T-helper 1 cell treated with Interleukin-12 subunit alpha and Interleukin-12 subunit beta and Interleukin-4 antibody, amounts not matched to agents 30 μg/mL and 1 μg/mL, for 36 hours (primary cell): ENCODE results near the gene ATP9A.
A peak's percentile ranks its signal among the peaks of the same experiment; 100 is the strongest.
"Not testable (repeated sequence)": the region's sequence is repeated elsewhere in the genome, so short reads cannot be mapped to it uniquely, and the experiment has no call there.

Experiments
- H3K27ac Mint-ChIP-seq: one replicate; pipeline ENCODE4 v1.8.0; 2021; ENCODE audit warnings: mild to moderate bottlenecking, mixed read lengths
- H3K27me3 Mint-ChIP-seq: one replicate; pipeline ENCODE4 v1.8.0; 2021; ENCODE audit warnings: low read depth, mixed read lengths
- H3K36me3 Mint-ChIP-seq: one replicate; pipeline ENCODE4 v1.8.0; 2021; ENCODE audit warnings: low read depth, mixed read lengths
- H3K4me1 Mint-ChIP-seq: one replicate; pipeline ENCODE4 v1.8.0; 2021; ENCODE audit warnings: low read depth, mixed read lengths
- H3K4me3 Mint-ChIP-seq: one replicate; pipeline ENCODE4 v1.8.0; 2021; ENCODE audit warnings: mild to moderate bottlenecking, moderate library complexity, mixed read lengths
- H3K9me3 Mint-ChIP-seq: one replicate; pipeline ENCODE4 v1.8.0; 2021; ENCODE audit warnings: mixed read lengths

Gene ATP9A

DNA sequence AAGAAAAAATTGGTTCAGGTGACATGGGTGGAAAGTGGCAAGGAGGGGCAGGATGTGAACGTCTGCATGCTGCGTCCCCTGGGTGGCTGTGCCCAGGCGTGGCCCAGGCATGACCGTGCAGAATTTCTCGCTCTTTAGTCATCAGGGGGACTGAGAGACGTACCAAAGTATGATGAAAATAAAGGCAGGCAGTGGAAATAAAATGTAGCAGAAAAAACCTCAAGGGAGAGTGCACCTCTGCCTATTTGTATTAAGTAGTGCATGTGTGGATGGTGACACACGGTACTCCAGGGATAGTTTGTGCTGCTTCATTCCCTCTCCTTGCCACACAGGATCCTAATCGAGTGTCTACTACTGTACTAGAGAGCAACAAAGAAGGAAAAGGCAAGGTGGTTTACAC is 81.1 kb downstream of the ATP9A start:
- no peak overlapping the region for H3K27ac Mint-ChIP-seq
- H3K27me3 Mint-ChIP-seq = no peaks in the 10 kb centered on the region
- H3K9me3 Mint-ChIP-seq = no peaks in the 10 kb centered on the region
- H3K36me3 Mint-ChIP-seq = no peaks in the 10 kb centered on the region
- no peak overlapping the region for H3K4me3 Mint-ChIP-seq
- no peaks in the 10 kb centered on the region for H3K4me1 Mint-ChIP-seq

GRCh38 chr20:51685494-51685893 is 82.7 kb downstream of the ATP9A start:
- H3K4me3 Mint-ChIP-seq = not testable (repeated sequence)

DNA sequence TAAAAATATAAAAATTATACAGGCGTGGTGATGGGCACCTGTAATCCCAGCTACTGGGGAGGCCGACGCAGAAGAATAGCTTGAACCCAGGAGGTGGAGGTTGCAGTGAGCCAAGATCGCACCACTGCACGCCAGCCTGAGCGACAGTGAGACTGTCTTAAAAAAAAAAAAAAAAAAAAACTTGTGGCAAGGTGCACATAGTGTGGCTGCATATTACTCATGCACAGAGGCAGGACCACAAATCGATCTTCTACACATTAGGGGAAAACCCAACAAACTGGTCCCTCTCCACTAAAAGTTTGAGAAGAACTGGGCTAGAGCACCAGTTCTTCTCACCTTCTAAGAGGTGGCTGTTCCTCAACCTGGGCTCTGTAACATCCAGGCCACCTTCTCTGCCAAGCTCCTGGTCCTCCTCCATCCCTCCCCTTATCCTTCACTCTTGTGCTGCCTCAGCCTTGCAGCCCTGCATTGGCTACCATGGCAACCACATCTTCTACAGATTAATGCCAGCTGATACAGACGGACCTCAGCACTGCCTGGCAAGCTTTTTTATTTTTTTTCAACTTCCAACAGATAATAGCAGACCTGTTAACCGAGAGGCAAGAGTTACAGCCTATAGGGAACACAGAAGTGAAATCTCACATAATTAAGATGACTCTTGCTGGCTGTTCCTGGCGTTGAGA is 88.0 kb downstream of the ATP9A start:
- Mint-ChIP-seq H3K4me1 (peaks cover 3% of the 10 kb centered on the region), H3K9me3 (no peaks in the 10 kb centered on the region), H3K27ac (no peak overlapping the region), H3K4me3 (no peak overlapping the region), H3K27me3 (no peaks in the 10 kb centered on the region), H3K36me3 (no peaks in the 10 kb centered on the region)

More at GRCh38 chr20:51685494-51685893, 82.7 kb downstream of the ATP9A start:
- not testable (repeated sequence) for H3K9me3 Mint-ChIP-seq, H3K27ac Mint-ChIP-seq, H3K36me3 Mint-ChIP-seq, H3K4me1 Mint-ChIP-seq, H3K27me3 Mint-ChIP-seq

DNA sequence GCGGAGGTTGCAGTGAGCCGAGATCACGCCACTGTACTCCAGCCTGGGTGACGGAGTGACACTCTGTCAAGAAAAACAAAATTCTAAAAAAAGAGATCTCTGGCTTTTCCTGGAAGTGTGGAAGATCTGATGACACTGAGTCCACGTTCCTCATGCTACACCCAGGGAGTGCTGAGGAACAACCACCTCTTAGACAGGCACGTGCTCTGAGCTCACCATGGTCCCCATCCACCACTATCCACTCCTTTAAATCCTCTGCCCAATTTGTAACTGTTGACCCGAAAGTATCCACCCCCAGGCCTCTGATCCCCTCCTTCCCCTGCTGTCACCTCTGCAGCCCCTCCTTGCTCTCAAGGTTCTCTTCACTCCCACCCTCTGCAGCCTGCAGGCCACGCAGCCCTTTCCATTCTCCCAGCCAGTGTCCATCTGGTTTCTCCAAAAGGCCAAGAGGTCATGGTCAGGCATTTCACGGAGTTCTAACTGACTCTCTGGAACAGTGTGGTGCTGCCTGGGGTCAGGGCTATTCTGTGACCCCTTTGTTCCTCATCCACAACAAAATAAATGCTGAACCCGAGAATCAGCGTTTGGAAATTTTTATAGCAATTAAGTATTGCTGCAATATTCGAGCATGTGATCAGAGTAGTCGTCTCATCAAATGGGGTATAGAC is 88.8 kb downstream of the ATP9A start:
- no peak overlapping the region for H3K27ac Mint-ChIP-seq
- no peaks in the 10 kb centered on the region for H3K9me3 Mint-ChIP-seq
- peaks cover 3% of the 10 kb centered on the region for H3K4me1 Mint-ChIP-seq
- no peak overlapping the region for H3K4me3 Mint-ChIP-seq
- no peaks in the 10 kb centered on the region for H3K36me3 Mint-ChIP-seq
- H3K27me3 Mint-ChIP-seq = no peaks in the 10 kb centered on the region

DNA sequence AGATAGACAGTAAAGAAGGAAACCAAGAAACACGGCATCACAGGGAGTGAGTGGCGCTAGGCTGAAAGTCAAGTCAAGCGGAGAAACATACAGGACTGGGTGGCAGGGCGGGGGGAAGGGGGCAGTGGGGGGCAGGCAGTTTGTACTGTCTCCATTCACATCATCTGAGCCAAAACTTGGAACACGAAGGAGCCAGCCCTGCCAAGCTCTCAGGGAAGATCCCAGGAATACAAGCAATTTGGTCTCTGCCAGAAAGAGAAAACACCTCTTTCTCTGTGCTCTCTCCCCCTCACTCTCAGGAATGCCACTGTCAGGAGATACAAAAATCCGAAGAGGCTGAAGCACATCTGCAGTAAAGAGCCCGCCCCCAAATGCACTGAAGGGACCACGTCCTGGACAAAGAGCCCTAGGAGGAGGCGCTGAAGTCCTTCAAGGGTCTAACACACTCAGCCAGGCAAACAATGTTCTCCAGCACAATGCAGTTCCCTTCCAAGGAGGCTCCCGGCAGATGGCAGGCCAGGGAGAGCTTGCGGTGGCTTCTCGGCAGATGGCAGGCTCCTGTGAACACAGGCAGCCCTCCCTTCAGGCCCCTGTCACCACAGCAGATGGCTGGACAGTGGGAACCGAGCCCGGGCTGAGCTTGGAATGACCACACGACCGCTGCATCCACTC is 90.0 kb downstream of the ATP9A start:
- Mint-ChIP-seq H3K27me3 (no peaks in the 10 kb centered on the region), H3K36me3 (no peaks in the 10 kb centered on the region), H3K4me3 (no peak overlapping the region), H3K4me1 (peaks cover 3% of the 10 kb centered on the region), H3K27ac (no peak overlapping the region), H3K9me3 (no peaks in the 10 kb centered on the region)

DNA sequence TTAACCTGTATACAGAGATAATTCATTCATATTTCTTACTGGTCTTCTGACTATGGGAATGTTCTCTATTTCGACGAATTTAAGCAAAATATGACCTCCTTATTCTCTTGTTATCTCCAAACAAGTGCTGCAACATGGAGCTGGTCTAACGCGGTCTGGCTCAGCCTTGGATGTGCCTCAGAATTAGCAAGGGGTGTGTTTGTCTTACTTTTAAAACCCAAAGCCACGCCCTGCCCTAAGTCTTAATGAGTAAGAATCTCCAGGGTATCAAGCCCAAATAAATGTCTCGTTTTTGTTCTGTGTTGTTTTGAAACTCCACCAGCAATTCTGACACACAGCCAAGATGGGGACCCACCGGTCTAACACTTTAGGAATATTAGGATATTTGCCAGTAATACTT is 99.2 kb downstream of the ATP9A start:
- Mint-ChIP-seq H3K27ac (no peak overlapping the region), H3K4me1 (peaks cover 5% of the 10 kb centered on the region), H3K4me3 (no peak overlapping the region), H3K9me3 (no peaks in the 10 kb centered on the region), H3K36me3 (no peaks in the 10 kb centered on the region), H3K27me3 (peaks cover 12% of the 10 kb centered on the region)

- no peaks in the 10 kb centered on the region for H3K36me3 Mint-ChIP-seq
- peaks cover 12% of the 10 kb centered on the region for H3K27me3 Mint-ChIP-seq
- no peaks in the 10 kb centered on the region for H3K9me3 Mint-ChIP-seq
- H3K4me3 Mint-ChIP-seq = no peak overlapping the region
- H3K27ac Mint-ChIP-seq = no peak overlapping the region
- peaks cover 5% of the 10 kb centered on the region for H3K4me1 Mint-ChIP-seq
These were observed 99.7 kb downstream of the ATP9A start for GRCh38 chr20:51668515-51668914.

DNA sequence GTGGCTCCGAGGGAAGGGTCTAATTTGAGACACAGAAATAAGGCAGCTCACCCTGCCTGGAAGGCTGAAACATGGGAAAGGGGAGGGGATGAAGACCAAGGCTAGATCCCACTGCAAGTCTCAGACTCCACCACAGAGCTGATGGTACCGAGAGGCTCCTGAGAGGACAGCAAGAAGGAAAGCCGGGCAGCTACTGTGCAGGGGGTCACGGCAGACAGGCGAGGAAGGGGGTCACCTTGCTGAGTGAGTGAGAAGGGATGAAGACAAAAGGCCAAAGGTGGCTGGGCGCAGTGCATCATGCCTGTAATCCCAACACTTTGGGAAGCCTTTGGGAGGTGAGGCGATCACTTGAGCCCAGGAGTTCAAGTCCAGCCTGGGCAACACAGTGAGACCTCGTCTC is 100.7 kb downstream of the ATP9A start:
- Mint-ChIP-seq H3K9me3 (no peaks in the 10 kb centered on the region), H3K36me3 (no peaks in the 10 kb centered on the region), H3K27ac (no peak overlapping the region), H3K4me1 (peaks cover 5% of the 10 kb centered on the region), H3K27me3 (peaks cover 12% of the 10 kb centered on the region), H3K4me3 (no peak overlapping the region)

- no peak overlapping the region for H3K4me3 Mint-ChIP-seq
- H3K27me3 Mint-ChIP-seq = peaks cover 13% of the 10 kb centered on the region
- no peak overlapping the region for H3K27ac Mint-ChIP-seq
- H3K9me3 Mint-ChIP-seq = no peaks in the 10 kb centered on the region
- H3K36me3 Mint-ChIP-seq = no peaks in the 10 kb centered on the region
- H3K4me1 Mint-ChIP-seq = peaks cover 7% of the 10 kb centered on the region
These were observed 101.2 kb downstream of the ATP9A start for GRCh38 chr20:51667002-51667408.

DNA sequence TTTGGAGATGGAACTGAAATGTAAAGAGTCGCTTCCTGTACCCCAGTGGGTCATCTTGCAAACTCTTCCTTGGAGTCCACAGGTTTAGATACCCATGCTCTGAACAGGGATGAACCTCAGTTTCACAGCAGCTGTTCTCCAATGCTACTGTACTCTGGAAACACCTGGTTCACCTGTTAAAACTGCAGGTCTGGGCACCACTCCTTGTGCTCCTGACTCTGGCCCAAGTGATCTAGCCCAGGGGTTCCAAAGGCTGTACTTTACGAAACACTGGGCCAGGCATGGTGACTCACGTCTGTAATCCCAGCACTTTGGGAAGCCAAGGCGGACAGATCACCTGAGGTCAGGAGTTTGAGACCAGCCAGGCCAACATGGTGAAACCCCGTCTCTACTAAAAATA is 102.1 kb downstream of the ATP9A start:
- H3K4me1 Mint-ChIP-seq = peaks cover 13% of the 10 kb centered on the region
- no peak overlapping the region for H3K27ac Mint-ChIP-seq
- H3K27me3 Mint-ChIP-seq = peaks cover 15% of the 10 kb centered on the region
- H3K9me3 Mint-ChIP-seq = no peaks in the 10 kb centered on the region
- no peaks in the 10 kb centered on the region for H3K36me3 Mint-ChIP-seq
- H3K4me3 Mint-ChIP-seq = no peak overlapping the region

DNA sequence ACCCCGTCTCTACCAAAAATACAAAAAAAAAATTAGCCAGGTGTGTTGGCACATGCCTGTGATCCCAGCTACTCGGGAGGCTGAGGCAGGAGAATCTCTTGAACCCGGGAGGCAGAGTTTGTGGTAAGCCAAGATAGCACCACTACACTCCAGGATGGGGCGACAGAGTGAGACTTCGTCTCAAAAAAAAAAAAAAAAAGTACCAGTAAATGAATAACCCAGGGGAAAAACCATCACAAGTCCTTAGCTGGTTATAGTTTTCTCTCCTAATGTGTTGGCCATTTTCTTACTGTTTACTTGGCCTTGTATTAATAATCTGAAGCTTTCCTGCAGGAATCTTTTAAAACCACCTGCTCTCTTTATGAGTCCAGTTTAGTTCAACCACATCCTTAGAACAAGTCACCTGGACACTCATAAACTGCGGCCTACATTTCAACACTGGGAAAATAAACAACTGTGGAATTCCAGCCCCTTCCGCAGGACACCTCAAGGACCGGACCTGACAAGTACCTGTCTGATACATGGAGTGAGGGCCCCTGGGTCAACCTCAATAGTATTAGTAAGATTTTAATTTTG is 102.6 kb downstream of the ATP9A start:
- peaks cover 14% of the 10 kb centered on the region for H3K27me3 Mint-ChIP-seq
- no peaks in the 10 kb centered on the region for H3K9me3 Mint-ChIP-seq
- no peaks in the 10 kb centered on the region for H3K36me3 Mint-ChIP-seq
- H3K4me3 Mint-ChIP-seq = no peak overlapping the region
- H3K27ac Mint-ChIP-seq = no peak overlapping the region
- H3K4me1 Mint-ChIP-seq = peaks cover 17% of the 10 kb centered on the region

DNA sequence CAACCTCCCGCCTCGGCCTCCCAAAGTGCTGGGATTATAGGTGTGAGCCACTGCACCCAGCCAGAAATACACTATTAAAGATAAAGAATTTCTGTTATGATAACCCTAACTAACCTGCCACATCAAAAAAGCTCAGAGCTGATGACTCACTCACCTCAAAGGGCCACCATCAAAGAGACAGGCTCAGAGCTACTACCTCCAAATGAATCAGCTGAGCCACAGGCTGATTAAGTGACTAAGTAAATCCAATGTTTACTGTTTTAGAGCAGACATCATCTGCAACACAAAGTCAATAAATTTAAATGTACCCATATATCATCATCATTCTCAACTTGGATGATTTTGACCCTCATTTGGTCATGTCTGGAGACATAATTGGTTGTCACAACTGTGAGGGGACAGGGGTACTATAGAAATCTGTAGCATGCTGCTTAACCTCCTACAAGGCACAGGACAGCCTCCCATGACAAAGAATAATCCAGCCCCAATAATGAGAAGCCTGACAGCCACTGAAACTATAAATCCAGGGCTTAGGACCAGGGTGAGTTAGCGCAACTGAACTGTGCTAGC is 106.5 kb downstream of the ATP9A start:
- Mint-ChIP-seq H3K27ac (peak overlapping the region; percentile 46), H3K36me3 (no peaks in the 10 kb centered on the region), H3K4me1 (peaks cover 16% of the 10 kb centered on the region), H3K27me3 (peaks cover 6% of the 10 kb centered on the region), H3K4me3 (peak overlapping the region; percentile 16), H3K9me3 (no peaks in the 10 kb centered on the region)

DNA sequence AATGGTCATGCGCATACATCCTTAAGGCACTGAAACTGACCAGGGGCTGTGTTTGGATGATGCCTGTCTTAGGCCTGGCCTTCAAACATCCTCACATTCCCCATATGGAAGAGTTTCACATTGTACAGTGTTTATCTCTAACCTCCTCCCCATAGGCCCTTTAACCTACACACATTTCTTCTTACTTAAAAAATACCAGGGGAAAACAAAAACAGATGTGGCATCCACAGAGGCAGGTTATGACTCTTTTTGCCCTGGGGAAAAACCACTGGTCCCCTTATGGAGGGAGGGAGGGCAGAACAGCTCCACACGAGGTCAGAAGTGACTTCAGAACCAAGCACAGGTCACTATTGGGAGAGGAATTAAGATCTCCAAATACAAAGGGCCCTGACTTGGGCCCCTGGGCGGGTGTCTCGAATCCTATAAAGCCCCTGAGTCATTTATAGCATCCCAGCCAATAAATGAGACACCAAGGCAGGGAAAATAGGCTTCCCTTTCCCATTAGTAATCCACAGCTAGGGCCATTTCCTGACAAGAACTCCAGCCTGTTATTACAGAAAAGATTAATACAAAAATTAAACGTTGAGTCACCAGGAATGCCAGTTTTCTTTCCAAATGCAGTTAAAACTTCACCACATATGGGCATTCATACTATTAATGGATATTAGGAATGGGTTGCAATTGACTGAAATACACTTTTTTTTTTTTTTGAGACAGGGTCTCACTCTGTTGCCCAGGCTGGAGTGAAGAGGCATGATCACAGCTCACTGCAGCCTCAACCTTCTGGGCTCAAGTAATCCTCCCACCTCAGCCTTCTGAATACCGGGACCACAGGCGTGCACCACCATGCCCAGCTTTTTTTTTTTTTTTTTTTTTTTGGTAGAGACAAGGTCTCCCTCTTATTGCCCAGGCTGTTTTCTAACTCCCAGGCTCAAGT is 107.2 kb downstream of the ATP9A start:
- Mint-ChIP-seq H3K27me3 (peaks cover 6% of the 10 kb centered on the region), H3K4me3 (peak overlapping the region; percentile 16), H3K27ac (peak overlapping the region; percentile 46), H3K4me1 (peaks cover 15% of the 10 kb centered on the region), H3K9me3 (no peaks in the 10 kb centered on the region), H3K36me3 (no peaks in the 10 kb centered on the region)
